HG03575 (cell line): ENCODE data around the gene DNAJB12.
"Not testable (repeated sequence)": the region's sequence is repeated elsewhere in the genome, so short reads cannot be mapped to it uniquely, and the experiment has no call there.

Experiments used
- ATAC-seq: cut with Tn5 transposase; IDR thresholded peaks from one replicate; pipeline ENCODE4 v1.9.1; 2021; ENCODE audit not compliant: unreplicated experiment, insufficient number of reproducible peaks, low FRiP score; ENCODE audit errors: extremely low read depth

DNAJB12 gene

GRCh38 chr10:72306215-72306760, 48.4 kb downstream of the DNAJB12 start:
- no peak for ATAC-seq

- no peak for ATAC-seq
These were observed 51.1 kb downstream of the DNAJB12 start for GRCh38 chr10:72303424-72304128.

- no peak for ATAC-seq
These were observed 55.9 kb downstream of the DNAJB12 start for GRCh38 chr10:72298592-72299519.

GRCh38 chr10:72297805-72298591, 56.7 kb downstream of the DNAJB12 start:
- ATAC-seq, result peak; percentile 34

- peak; percentile 34 for ATAC-seq
These were observed 57.4 kb downstream of the DNAJB12 start for GRCh38 chr10:72297281-72297804.

GRCh38 chr10:72296829-72297280, 57.9 kb downstream of the DNAJB12 start:
- not testable (repeated sequence) for ATAC-seq

- ATAC-seq, result no peak
These were observed 59.3 kb downstream of the DNAJB12 start for GRCh38 chr10:72295330-72295910.

GRCh38 chr10:72292223-72292691, 62.5 kb downstream of the DNAJB12 start:
- no peak for ATAC-seq

- ATAC-seq, result no peak
These were observed 63.6 kb downstream of the DNAJB12 start for GRCh38 chr10:72291019-72291532.

- no peak for ATAC-seq
These were observed 68.7 kb downstream of the DNAJB12 start for GRCh38 chr10:72285972-72286521.

- no peak for ATAC-seq
These were observed 71.6 kb downstream of the DNAJB12 start for GRCh38 chr10:72283131-72283530.
